ENCODE measurements around the gene RANBP3.

RANBP3 gene

GRCh38 chr19:5943623-5944022 is 34.3 kb downstream of the RANBP3 start:
- ATAC-seq: no peak

GRCh38 chr19:5943045-5943444 is 34.9 kb downstream of the RANBP3 start:
- no peak for ATAC-seq
- no peak for TF ChIP-seq ARNTL (CRISPR knock-in tag; IDR thresholded peaks at IDR 0.05; ENCODE audit: borderline replicate concordance, low read depth)
- no peak for TF ChIP-seq ZFP30 (CRISPR knock-in tag; IDR thresholded peaks at IDR 0.05)
- no peak for TF ChIP-seq BACH2 (CRISPR knock-in tag; IDR thresholded peaks at IDR 0.05; ENCODE audit: borderline replicate concordance)
- no peak for TF ChIP-seq PPARA (CRISPR knock-in tag; IDR thresholded peaks at IDR 0.05; ENCODE audit: borderline replicate concordance)
- TF ChIP-seq GLIS3 (CRISPR knock-in tag; IDR thresholded peaks at IDR 0.05): no peak
- no peak for TF ChIP-seq ZNF70 (CRISPR knock-in tag; IDR thresholded peaks at IDR 0.05)
- no peak for TF ChIP-seq TCF4 (CRISPR knock-in tag; IDR thresholded peaks at IDR 0.05; ENCODE audit: borderline replicate concordance)
- no peak for TF ChIP-seq TSHZ2 (CRISPR knock-in tag; IDR thresholded peaks at IDR 0.05)
- TF ChIP-seq CREB5 (CRISPR knock-in tag; IDR thresholded peaks at IDR 0.05; ENCODE audit: low read depth): no peak
- TF ChIP-seq TOX (CRISPR knock-in tag; IDR thresholded peaks at IDR 0.05; ENCODE audit: borderline replicate concordance): no peak
- no peak for TF ChIP-seq PATZ1 (CRISPR knock-in tag; IDR thresholded peaks at IDR 0.05; ENCODE audit: borderline replicate concordance)

More at GRCh38 chr19:5943623-5944022, 34.3 kb downstream of the RANBP3 start:
- no peak for TF ChIP-seq CREB5 (CRISPR knock-in tag; IDR thresholded peaks at IDR 0.05; ENCODE audit: low read depth)
- TF ChIP-seq PPARA (CRISPR knock-in tag; IDR thresholded peaks at IDR 0.05; ENCODE audit: borderline replicate concordance): no peak
- no peak for TF ChIP-seq RARB (CRISPR knock-in tag; IDR thresholded peaks at IDR 0.05)
- TF ChIP-seq PATZ1 (CRISPR knock-in tag; IDR thresholded peaks at IDR 0.05; ENCODE audit: borderline replicate concordance): no peak
- TF ChIP-seq CSDC2 (CRISPR knock-in tag; IDR thresholded peaks at IDR 0.05): no peak
- TF ChIP-seq ZC3H10 (CRISPR knock-in tag; IDR thresholded peaks at IDR 0.05): no peak
- no peak for TF ChIP-seq ISL1 (CRISPR knock-in tag; IDR thresholded peaks at IDR 0.05)
- no peak for TF ChIP-seq TSHZ2 (CRISPR knock-in tag; IDR thresholded peaks at IDR 0.05)
- no peak for TF ChIP-seq CSRNP3 (CRISPR knock-in tag; IDR thresholded peaks at IDR 0.05)
- no peak for TF ChIP-seq BACH2 (CRISPR knock-in tag; IDR thresholded peaks at IDR 0.05; ENCODE audit: borderline replicate concordance)
- TF ChIP-seq ARNTL (CRISPR knock-in tag; IDR thresholded peaks at IDR 0.05; ENCODE audit: borderline replicate concordance, low read depth): no peak
- no peak for TF ChIP-seq ZNF70 (CRISPR knock-in tag; IDR thresholded peaks at IDR 0.05)
- TF ChIP-seq GLIS3 (CRISPR knock-in tag; IDR thresholded peaks at IDR 0.05): no peak
- TF ChIP-seq SNAI2 (CRISPR knock-in tag; IDR thresholded peaks at IDR 0.05): no peak

All from SK-N-SH treated with all-trans-retinoic acid at 6 μM for 48 hours (cell line).